ENCODE data around the gene GAN.
A peak's percentile ranks its signal among the peaks of the same experiment; 100 is the strongest.

GAN gene

GRCh38 chr16:81314603-81315270, at the start of gene GAN:
TSS of gene GAN (plus strand) at chr16:81314962. CDS start at chr16:81315114, 152 bp downstream.
- DNase-seq = peak; percentile 99

- DNase-seq = no peak
These were observed 49.7 kb upstream of the GAN start for GRCh38 chr16:81265052-81265451.

GRCh38 chr16:81265658-81266451, 48.9 kb upstream of the GAN start:
- DNase-seq = no peak

GRCh38 chr16:81266680-81267095, 48.1 kb upstream of the GAN start:
- DNase-seq = no peak

GRCh38 chr16:81268509-81268908, 46.3 kb upstream of the GAN start:
- no peak for DNase-seq

GRCh38 chr16:81273223-81273950, 41.4 kb upstream of the GAN start:
- no peak for DNase-seq

GRCh38 chr16:81275064-81275532, 39.7 kb upstream of the GAN start:
- DNase-seq = peak; percentile 62

GRCh38 chr16:81275795-81276194, 39.0 kb upstream of the GAN start:
- no peak for DNase-seq

GRCh38 chr16:81276323-81276722, 38.4 kb upstream of the GAN start:
- no peak for DNase-seq

- DNase-seq = peak; percentile 80
These were observed 37.2 kb upstream of the GAN start for GRCh38 chr16:81277541-81278080.

- DNase-seq = no peak
These were observed 36.2 kb upstream of the GAN start for GRCh38 chr16:81278526-81278925.

GRCh38 chr16:81279392-81279791, 35.4 kb upstream of the GAN start:
- no peak for DNase-seq

GRCh38 chr16:81280393-81280792, 34.4 kb upstream of the GAN start:
- no peak for DNase-seq

GRCh38 chr16:81283044-81283443, 31.7 kb upstream of the GAN start:
- DNase-seq = no peak

- DNase-seq = no peak
These were observed 29.7 kb upstream of the GAN start for GRCh38 chr16:81284995-81285600.

- no peak for DNase-seq
These were observed 28.6 kb upstream of the GAN start for GRCh38 chr16:81286190-81286589.

GRCh38 chr16:81291117-81291516, 23.6 kb upstream of the GAN start:
- DNase-seq = no peak

- DNase-seq = no peak
These were observed 21.8 kb upstream of the GAN start for GRCh38 chr16:81292936-81293335.

- DNase-seq = no peak
These were observed 20.6 kb upstream of the GAN start for GRCh38 chr16:81293909-81294802.

GRCh38 chr16:81296631-81297030, 18.1 kb upstream of the GAN start:
- no peak for DNase-seq

GRCh38 chr16:81307770-81308169, 7.0 kb upstream of the GAN start:
- no peak for DNase-seq

All from islet precursor cell (in vitro differentiated cells).